ENCODE results near the gene HOXD4. TPM values are rescaled to one million over a fixed set of nuclear protein-coding genes. Genes with fewer than 3 reads are reported as not detected.

The HOXD4 gene
- total RNA-seq, 4 donors from 2014 or later, result 2.2 to 25.5 (median 15.3) TPM

DNA sequence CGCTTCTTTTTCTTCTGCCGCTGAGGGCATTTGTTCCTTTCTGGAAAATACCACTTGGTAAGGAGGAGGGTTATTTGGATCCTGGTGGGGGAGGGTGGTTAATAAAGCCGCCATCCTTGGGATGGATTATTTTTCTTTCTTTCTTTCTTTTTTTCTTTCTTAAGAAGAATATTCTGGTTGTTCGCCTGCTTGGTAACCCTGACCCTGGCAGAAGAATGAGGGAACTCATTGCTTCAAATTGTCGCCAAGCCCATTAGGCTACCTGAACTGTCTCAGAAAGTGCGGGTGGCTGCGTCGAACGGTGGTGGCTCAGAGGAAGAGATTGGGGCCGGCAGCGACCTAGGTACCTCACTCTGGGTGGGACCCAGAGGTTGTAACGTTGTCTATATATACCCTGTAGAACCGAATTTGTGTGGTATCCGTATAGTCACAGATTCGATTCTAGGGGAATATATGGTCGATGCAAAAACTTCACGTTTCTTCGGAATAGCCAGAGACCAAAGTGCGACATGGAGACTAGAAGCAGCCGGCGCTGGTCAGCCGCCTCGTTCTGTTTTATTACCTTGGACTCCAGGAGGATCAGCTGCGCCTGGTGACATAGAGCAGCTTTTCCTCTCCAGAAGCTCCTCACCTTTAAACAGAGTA is 1.3 kb upstream of the HOXD4 start:
- Histone ChIP-seq H3K27me3 (peaks cover 25% of the 10 kb centered on the region), H3K9me3 (no peaks in the 10 kb centered on the region), H3K36me3 (peaks cover 0 to 8% (median 0%) of the 10 kb centered on the region in 4 donors), H3K4me1 (peaks cover 8 to 17% (median 13%) of the 10 kb centered on the region in 4 donors), H3K4me3 (no peak overlapping the region), H3K27ac (no peak overlapping the region)
- TF ChIP-seq POLR2AphosphoS5 (IDR thresholded peaks at IDR 0.05), result no peak
- TF ChIP-seq POLR2A (IDR thresholded peaks at IDR 0.05), result no peak
- TF ChIP-seq EP300 (IDR thresholded peaks at IDR 0.05; ENCODE audit: low read depth), result no peak
- TF ChIP-seq, protein P1, sequence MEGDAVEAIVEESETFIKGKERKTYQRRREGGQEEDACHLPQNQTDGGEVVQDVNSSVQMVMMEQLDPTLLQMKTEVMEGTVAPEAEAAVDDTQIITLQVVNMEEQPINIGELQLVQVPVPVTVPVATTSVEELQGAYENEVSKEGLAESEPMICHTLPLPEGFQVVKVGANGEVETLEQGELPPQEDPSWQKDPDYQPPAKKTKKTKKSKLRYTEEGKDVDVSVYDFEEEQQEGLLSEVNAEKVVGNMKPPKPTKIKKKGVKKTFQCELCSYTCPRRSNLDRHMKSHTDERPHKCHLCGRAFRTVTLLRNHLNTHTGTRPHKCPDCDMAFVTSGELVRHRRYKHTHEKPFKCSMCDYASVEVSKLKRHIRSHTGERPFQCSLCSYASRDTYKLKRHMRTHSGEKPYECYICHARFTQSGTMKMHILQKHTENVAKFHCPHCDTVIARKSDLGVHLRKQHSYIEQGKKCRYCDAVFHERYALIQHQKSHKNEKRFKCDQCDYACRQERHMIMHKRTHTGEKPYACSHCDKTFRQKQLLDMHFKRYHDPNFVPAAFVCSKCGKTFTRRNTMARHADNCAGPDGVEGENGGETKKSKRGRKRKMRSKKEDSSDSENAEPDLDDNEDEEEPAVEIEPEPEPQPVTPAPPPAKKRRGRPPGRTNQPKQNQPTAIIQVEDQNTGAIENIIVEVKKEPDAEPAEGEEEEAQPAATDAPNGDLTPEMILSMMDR (IDR thresholded peaks at IDR 0.05), result no peak
- 67 to 72% methylated on average over 14 to 24 of the region's 24 CpGs for WGBS, 2 donors (ENCODE audit: low coverage in 1 of 2)
- intact Hi-C loops (cut with DNase I; ENCODE audit: low total_unique reads) (no loop called here), in situ Hi-C loops (cut with MboI; ENCODE audit: low pct_ligation_motif_present in 1 of 4, low pct_unique_long_range_greater_than_20kb in 1 of 4, low sequenced_read_pairs in 3 of 4) (loop anchor here in 3 of 4 donors (10.0 to 25.0 kb wide), 3 partner anchors 405 to 662 kb away; no protein-coding TSS in a partner anchor)
- no peak for DNase-seq

GRCh38 chr2:176150584-176151441 is 537 bp upstream of the HOXD4 start:
- Histone ChIP-seq H3K27me3 (peaks cover 31% of the 10 kb centered on the region), H3K4me3 (no peak overlapping the region), H3K9me3 (no peaks in the 10 kb centered on the region), H3K4me1 (peaks cover 5 to 10% (median 8%) of the 10 kb centered on the region in 4 donors), H3K27ac (no peak overlapping the region), H3K36me3 (peaks cover 0 to 8% (median 0%) of the 10 kb centered on the region in 4 donors)
- WGBS, 2 donors (ENCODE audit: low coverage in 1 of 2), result 80 to 82% methylated on average over 1 to 14 of the region's 14 CpGs
- intact Hi-C loops (cut with DNase I; ENCODE audit: low total_unique reads), result no loop called here
- in situ Hi-C loops (cut with MboI; ENCODE audit: low pct_ligation_motif_present in 1 of 4, low pct_unique_long_range_greater_than_20kb in 1 of 4, low sequenced_read_pairs in 3 of 4), result no loop called here
- TF ChIP-seq POLR2A (IDR thresholded peaks at IDR 0.05) (no peak), POLR2AphosphoS5 (IDR thresholded peaks at IDR 0.05) (no peak)
- no peak for DNase-seq

DNA sequence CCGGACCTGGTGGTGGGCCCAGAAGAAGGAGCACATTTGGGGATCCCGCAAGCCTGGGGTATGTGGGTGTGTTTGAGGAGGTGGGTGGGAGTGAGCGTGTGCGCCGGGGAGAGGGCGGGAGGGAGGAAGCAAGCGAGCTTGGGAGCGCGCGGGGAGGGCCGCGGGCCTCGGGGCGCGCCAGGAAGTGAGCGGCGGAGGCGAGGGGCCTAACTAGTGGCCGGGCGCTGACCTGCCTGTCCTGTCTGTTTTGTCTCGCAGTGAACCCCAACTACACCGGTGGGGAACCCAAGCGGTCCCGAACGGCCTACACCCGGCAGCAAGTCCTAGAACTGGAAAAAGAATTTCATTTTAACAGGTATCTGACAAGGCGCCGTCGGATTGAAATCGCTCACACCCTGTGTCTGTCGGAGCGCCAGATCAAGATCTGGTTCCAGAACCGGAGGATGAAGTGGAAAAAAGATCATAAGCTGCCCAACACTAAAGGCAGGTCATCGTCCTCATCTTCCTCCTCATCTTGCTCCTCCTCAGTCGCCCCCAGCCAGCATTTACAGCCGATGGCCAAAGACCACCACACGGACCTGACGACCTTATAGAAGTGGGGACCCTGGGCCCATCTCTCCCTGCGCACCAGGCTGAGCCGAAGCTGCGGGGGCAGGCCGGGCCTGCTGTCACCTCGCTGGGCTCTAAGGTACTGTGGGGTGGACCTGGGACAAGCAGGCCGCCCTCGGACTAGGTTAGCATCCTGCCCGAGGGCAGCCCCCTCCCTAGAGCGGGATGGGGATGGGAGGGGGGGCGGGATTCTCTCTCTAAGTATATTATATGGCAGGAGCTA is 1.2 kb downstream of the HOXD4 start:
- in situ Hi-C loops (cut with MboI; ENCODE audit: low pct_ligation_motif_present in 1 of 4, low pct_unique_long_range_greater_than_20kb in 1 of 4, low sequenced_read_pairs in 3 of 4) (no loop called here), intact Hi-C loops (cut with DNase I; ENCODE audit: low total_unique reads) (no loop called here)
- Histone ChIP-seq H3K36me3 (peaks cover 0 to 8% (median 0%) of the 10 kb centered on the region in 4 donors), H3K27ac (no peak overlapping the region), H3K4me1 (peaks cover 0 to 9% (median 4%) of the 10 kb centered on the region in 4 donors), H3K27me3 (peaks cover 48% of the 10 kb centered on the region), H3K4me3 (no peak overlapping the region), H3K9me3 (no peaks in the 10 kb centered on the region)
- TF ChIP-seq POLR2AphosphoS5 (IDR thresholded peaks at IDR 0.05) (no peak), POLR2A (IDR thresholded peaks at IDR 0.05) (no peak), EP300 (IDR thresholded peaks at IDR 0.05; ENCODE audit: low read depth) (no peak)
- TF ChIP-seq, protein P1 (IDR thresholded peaks at IDR 0.05), result no peak
- DNase-seq, result no peak
- 65 to 72% methylated on average over 2 to 45 of the region's 48 CpGs for WGBS, 2 donors (ENCODE audit: low coverage in 1 of 2)

DNA sequence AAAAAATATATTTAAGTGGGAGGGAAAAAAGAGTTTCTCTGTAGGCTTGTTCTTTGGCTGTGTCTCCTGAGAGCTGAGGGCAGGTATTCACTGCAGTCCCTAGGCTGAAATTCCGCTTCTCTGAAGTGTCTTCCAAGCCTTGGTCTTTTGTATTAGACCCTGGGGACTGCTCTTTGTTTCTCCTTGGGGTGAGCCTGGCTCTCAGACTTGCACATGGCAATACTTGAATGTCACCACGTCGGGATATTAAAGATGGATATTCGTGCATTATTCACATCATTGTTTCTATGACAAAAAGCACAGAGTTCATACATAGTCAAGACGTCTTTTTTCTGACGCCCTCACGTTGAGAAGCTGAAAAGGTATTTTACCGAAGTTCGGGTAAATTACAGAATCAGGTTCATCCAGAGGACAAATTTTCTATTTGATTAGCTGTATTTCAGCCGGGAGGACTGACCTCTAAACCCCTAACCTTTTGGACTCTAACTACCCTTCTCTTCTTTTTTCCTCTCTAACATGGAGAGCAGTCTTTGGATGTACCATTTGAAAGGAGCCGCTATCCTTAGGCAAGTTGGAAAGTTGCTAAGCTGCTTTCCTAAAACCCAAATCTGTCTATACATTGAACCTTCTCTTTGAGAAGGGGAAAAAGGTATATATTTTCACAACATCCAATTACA is 3.4 kb downstream of the HOXD4 start:
- Histone ChIP-seq H3K27me3 (peaks cover 59% of the 10 kb centered on the region), H3K36me3 (peaks cover 0 to 8% (median 0%) of the 10 kb centered on the region in 4 donors), H3K27ac (no peak overlapping the region), H3K4me1 (peaks cover 4 to 29% (median 17%) of the 10 kb centered on the region in 4 donors), H3K4me3 (no peak overlapping the region), H3K9me3 (no peaks in the 10 kb centered on the region)
- 75 to 80% methylated on average over 8 to 11 of the region's 11 CpGs for WGBS, 2 donors (ENCODE audit: low coverage in 1 of 2)
- in situ Hi-C loops (cut with MboI; ENCODE audit: low pct_ligation_motif_present in 1 of 4, low pct_unique_long_range_greater_than_20kb in 1 of 4, low sequenced_read_pairs in 3 of 4), result no loop called here
- intact Hi-C loops (cut with DNase I; ENCODE audit: low total_unique reads), result no loop called here
- DNase-seq, result no peak
- no peak for TF ChIP-seq POLR2A (IDR thresholded peaks at IDR 0.05)
- TF ChIP-seq, protein P1 (IDR thresholded peaks at IDR 0.05), result no peak
- TF ChIP-seq EP300 (IDR thresholded peaks at IDR 0.05; ENCODE audit: low read depth), result no peak
- no peak for TF ChIP-seq POLR2AphosphoS5 (IDR thresholded peaks at IDR 0.05)

Measured in transverse colon (tissue), 4 donors.